ENCODE data around the gene TSTD2. TPM values are rescaled to one million over a fixed set of nuclear protein-coding genes. Genes with fewer than 3 reads are reported as not detected.

The TSTD2 gene
- total RNA-seq, 4 donors from 2014 or later, result 13.8 to 21.9 (median 19.4) TPM

Other genes with a start within 250 kb of the TSTD2 start
- gene TDRD7, start 221.3 kb downstream of the TSTD2 start, total RNA-seq, result 10 to 100 TPM in 2 of 4 donors, 1 to 10 TPM in 2; 8.0 to 18.1 (median 11.1) TPM
- gene TMOD1, start 131.7 kb downstream of the TSTD2 start, total RNA-seq, result 10 to 100 TPM; 10.1 to 33.8 (median 21.0) TPM
- 10 to 100 TPM; 15.9 to 26.5 (median 18.5) TPM for gene NCBP1, start 453 bp upstream of the TSTD2 start, total RNA-seq
- 10 to 100 TPM in 3 of 4 donors, 1 to 10 TPM in 1; 8.3 to 15.1 (median 12.9) TPM for gene XPA, start 64.0 kb upstream of the TSTD2 start, total RNA-seq
- not detected for gene FOXE1, start 219.9 kb upstream of the TSTD2 start, total RNA-seq

All from omental fat pad (tissue), 4 donors.